GM18519 (cell line): ENCODE results near the gene KLRF2.
"Not testable (repeated sequence)": the region's sequence is repeated elsewhere in the genome, so short reads cannot be mapped to it uniquely, and the experiment has no call there.

Source experiments
- ATAC-seq: cut with Tn5 transposase; IDR thresholded peaks from one replicate; pipeline ENCODE4 v1.9.1; 2021; ENCODE audit warnings: mild to moderate bottlenecking, moderate library complexity; ENCODE audit not compliant: unreplicated experiment, low FRiP score

Gene KLRF2

GRCh38 chr12:9881246-9881645 lies at the start of gene KLRF2:
Gene KLRF2 (plus strand): TSS chr12:9881489. CDS start chr12:9881596, 107 bp downstream.
- ATAC-seq: no peak

GRCh38 chr12:9831720-9832119 lies 49.6 kb upstream of the KLRF2 start:
- ATAC-seq: no peak

GRCh38 chr12:9843407-9843806 lies 37.9 kb upstream of the KLRF2 start:
- ATAC-seq: no peak

GRCh38 chr12:9848899-9849298 lies 32.4 kb upstream of the KLRF2 start:
- no peak for ATAC-seq

GRCh38 chr12:9851050-9851449 lies 30.2 kb upstream of the KLRF2 start:
- ATAC-seq: no peak

- no peak for ATAC-seq
Measured at GRCh38 chr12:9851927-9852326, 29.4 kb upstream of the KLRF2 start.

GRCh38 chr12:9856151-9856550 lies 25.1 kb upstream of the KLRF2 start:
- no peak for ATAC-seq

GRCh38 chr12:9856894-9857293 lies 24.4 kb upstream of the KLRF2 start:
- no peak for ATAC-seq

- ATAC-seq: no peak
Measured at GRCh38 chr12:9858135-9858534, 23.2 kb upstream of the KLRF2 start.

- ATAC-seq: no peak
Measured at GRCh38 chr12:9864913-9865675, 16.2 kb upstream of the KLRF2 start.

- ATAC-seq: no peak
Measured at GRCh38 chr12:9866860-9867269, 14.4 kb upstream of the KLRF2 start.

GRCh38 chr12:9867531-9867930 lies 13.8 kb upstream of the KLRF2 start:
- no peak for ATAC-seq

GRCh38 chr12:9868311-9868801 lies 12.9 kb upstream of the KLRF2 start:
- ATAC-seq: no peak

GRCh38 chr12:9868951-9869306 lies 12.4 kb upstream of the KLRF2 start:
- ATAC-seq: no peak

GRCh38 chr12:9869307-9870161 lies 11.8 kb upstream of the KLRF2 start, which contains the start of gene CLEC2B:
Gene CLEC2B (minus strand): TSS chr12:9869354.
- no peak for ATAC-seq

GRCh38 chr12:9870286-9870866 lies 10.9 kb upstream of the KLRF2 start:
- ATAC-seq: no peak

GRCh38 chr12:9872162-9872561 lies 9.1 kb upstream of the KLRF2 start:
- ATAC-seq: no peak

- no peak for ATAC-seq
Measured at GRCh38 chr12:9872742-9873141, 8.5 kb upstream of the KLRF2 start.

GRCh38 chr12:9876120-9876519 lies 5.2 kb upstream of the KLRF2 start:
- ATAC-seq: not testable (repeated sequence)

- ATAC-seq: no peak
Measured at GRCh38 chr12:9880532-9881078, 684 bp upstream of the KLRF2 start.

- ATAC-seq: no peak
Measured at GRCh38 chr12:9881988-9882387, 699 bp downstream of the KLRF2 start.
